Tibial nerve (tissue), 4 donors: ENCODE results near the gene DNM2. TPM values are rescaled to one million over a fixed set of nuclear protein-coding genes. Genes with fewer than 3 reads are reported as not detected.

Experiments
- DNase-seq, 2 donors: peaks; one replicate each; pipeline ENCODE4 v3.0.0-alpha.2; 2019; ENCODE audit warnings: low spot score in 2 of 2
- H3K27ac ChIP-seq, 4 donors: fragments of 200-600 bp; sonication (generic) in 3 of 4; one replicate each; pipeline ENCODE4 v1.5.1; 2017 to 2019; ENCODE audit warnings: mild to moderate bottlenecking in 1 of 4
- H3K27me3 ChIP-seq, 2 donors: fragments of 200-600 bp; sonication (generic) in 1 of 2; one replicate each; pipeline versions ENCODE4 v1.5.1 to v1.6.0; 2017 to 2019
- H3K36me3 ChIP-seq, 3 donors: fragments of 200-600 bp; sonication (generic); one replicate each; pipeline ENCODE4 v1.5.1; 2018 to 2019
- H3K4me1 ChIP-seq, 4 donors: fragments of 200-600 bp; sonication (generic) in 3 of 4; one replicate each; pipeline ENCODE4 v1.5.1; 2017 to 2019
- H3K4me3 ChIP-seq, 4 donors: fragments of 200-600 bp; sonication (generic) in 3 of 4; one replicate each; pipeline ENCODE4 v1.5.1; 2017 to 2019; ENCODE audit warnings: mild to moderate bottlenecking in 1 of 4, moderate library complexity in 1 of 4
- H3K9me3 ChIP-seq, 4 donors: fragments of 200-600 bp; sonication (generic) in 3 of 4; one replicate each; pipeline ENCODE4 v1.5.1; 2017 to 2019
- EP300 ChIP-seq, 2 donors: sonication (generic); formaldehyde crosslinking; IDR thresholded peaks; one replicate each; pipeline ENCODE4 v1.6.1; 2017; ENCODE audit warnings: antibody characterized with exemption in 2 of 2, mild to moderate bottlenecking in 1 of 2
- POLR2A ChIP-seq, 2 donors: fragments of 450-650 bp; IDR thresholded peaks; one replicate each; pipeline ENCODE4 v1.6.1; 2017; ENCODE audit warnings: antibody characterized with exemption in 2 of 2, mild to moderate bottlenecking in 2 of 2, moderate library complexity in 2 of 2
- WGBS, 2 donors: methylation state at CpG; one replicate each; pipeline ENCODE4 v1.1.5; 2018; 5-methylcytosine and 5-hydroxymethylcytosine counted together
- total RNA-seq, 4 donors: library from RNA; depleted of rRNA; stranded (reverse); fragments of >200 nt; gene quantifications; one replicate each; pipeline ENCODE4 v1.1.0, GENCODE V29; 2016
- TF ChIP-seq, protein P1 (sequence below), 5 experiments: fragments of 200-600 bp in 3 of 5; fragments of 450-650 bp in 2 of 5; sonication (generic) in 3 of 5; IDR thresholded peaks; one replicate each; pipeline ENCODE4 v1.5.1; 2016 to 2019; ENCODE audit warnings: antibody characterized with exemption in 5 of 5, mild to moderate bottlenecking in 3 of 5, moderate library complexity in 2 of 5

Gene DNM2
- total RNA-seq, 4 donors from 2014 or later = 99.4 to 220 (median 140) TPM

DNA sequence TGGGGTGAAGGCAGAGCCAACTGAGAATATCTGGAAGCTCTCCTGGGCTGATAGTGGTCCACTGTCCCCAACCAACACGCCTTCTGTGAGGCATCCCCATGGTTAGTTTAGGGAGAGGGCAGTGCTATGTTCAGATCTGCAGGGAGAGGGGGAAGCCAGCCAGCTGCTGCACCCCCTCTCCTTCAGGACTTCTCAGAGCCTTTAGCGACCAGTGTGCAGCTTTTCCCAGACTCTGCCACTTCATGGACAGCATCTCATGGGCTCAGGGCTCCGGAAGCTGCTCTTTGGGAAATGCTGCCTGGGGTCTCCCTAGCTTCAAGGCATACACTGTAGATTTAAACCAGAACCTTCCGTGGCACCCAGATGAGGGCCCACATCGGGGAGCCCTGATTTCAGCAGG, 84.6 kb downstream of the DNM2 start:
- no peak overlapping the region for H3K4me3 ChIP-seq
- no peaks in the 10 kb centered on the region for H3K9me3 ChIP-seq
- no peak overlapping the region for H3K27ac ChIP-seq
- no peaks in the 10 kb centered on the region for H3K4me1 ChIP-seq
- H3K27me3 ChIP-seq = no peaks in the 10 kb centered on the region
- no peak for DNase-seq
- 96 to 100% methylated on average over 4 to 5 of the region's 5 CpGs for WGBS, 2 donors
- H3K36me3 ChIP-seq = peaks cover 0 to 95% (median 47%) of the 10 kb centered on the region in 3 donors
- TF ChIP-seq POLR2A (IDR thresholded peaks at IDR 0.05) (no peak), EP300 (IDR thresholded peaks at IDR 0.05) (no peak)
- TF ChIP-seq, protein P1, sequence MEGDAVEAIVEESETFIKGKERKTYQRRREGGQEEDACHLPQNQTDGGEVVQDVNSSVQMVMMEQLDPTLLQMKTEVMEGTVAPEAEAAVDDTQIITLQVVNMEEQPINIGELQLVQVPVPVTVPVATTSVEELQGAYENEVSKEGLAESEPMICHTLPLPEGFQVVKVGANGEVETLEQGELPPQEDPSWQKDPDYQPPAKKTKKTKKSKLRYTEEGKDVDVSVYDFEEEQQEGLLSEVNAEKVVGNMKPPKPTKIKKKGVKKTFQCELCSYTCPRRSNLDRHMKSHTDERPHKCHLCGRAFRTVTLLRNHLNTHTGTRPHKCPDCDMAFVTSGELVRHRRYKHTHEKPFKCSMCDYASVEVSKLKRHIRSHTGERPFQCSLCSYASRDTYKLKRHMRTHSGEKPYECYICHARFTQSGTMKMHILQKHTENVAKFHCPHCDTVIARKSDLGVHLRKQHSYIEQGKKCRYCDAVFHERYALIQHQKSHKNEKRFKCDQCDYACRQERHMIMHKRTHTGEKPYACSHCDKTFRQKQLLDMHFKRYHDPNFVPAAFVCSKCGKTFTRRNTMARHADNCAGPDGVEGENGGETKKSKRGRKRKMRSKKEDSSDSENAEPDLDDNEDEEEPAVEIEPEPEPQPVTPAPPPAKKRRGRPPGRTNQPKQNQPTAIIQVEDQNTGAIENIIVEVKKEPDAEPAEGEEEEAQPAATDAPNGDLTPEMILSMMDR (IDR thresholded peaks at IDR 0.05) = no peak

DNA sequence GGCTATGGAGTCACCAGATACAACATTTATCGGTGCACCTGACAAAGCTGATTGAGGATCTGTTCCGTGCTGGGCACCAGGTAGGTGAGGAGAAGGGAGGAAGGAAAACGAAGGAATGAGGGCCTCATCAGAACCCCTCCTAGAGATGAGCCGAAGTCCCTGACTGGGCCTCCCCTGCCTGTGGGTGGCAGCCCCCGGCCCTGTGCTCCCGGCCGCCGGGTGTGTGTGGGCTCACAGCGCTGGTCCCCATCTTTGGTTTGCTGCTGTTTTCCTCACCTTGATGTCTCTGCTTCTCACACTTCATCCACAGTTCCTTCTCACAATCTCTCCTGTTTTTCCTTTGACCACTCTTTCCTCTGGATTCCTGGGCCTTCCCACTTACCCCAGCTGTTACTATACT, 85.4 kb downstream of the DNM2 start:
- no peak for TF ChIP-seq POLR2A (IDR thresholded peaks at IDR 0.05)
- TF ChIP-seq EP300 (IDR thresholded peaks at IDR 0.05) = no peak
- TF ChIP-seq, protein P1 (IDR thresholded peaks at IDR 0.05) = no peak
- no peak for DNase-seq
- H3K27ac ChIP-seq = no peak overlapping the region
- H3K9me3 ChIP-seq = no peaks in the 10 kb centered on the region
- no peaks in the 10 kb centered on the region for H3K27me3 ChIP-seq
- 92 to 95% methylated on average over 9 of the region's 9 CpGs for WGBS, 2 donors
- peaks cover 0 to 95% (median 46%) of the 10 kb centered on the region in 3 donors for H3K36me3 ChIP-seq
- H3K4me3 ChIP-seq = no peak overlapping the region
- H3K4me1 ChIP-seq = no peaks in the 10 kb centered on the region

DNA sequence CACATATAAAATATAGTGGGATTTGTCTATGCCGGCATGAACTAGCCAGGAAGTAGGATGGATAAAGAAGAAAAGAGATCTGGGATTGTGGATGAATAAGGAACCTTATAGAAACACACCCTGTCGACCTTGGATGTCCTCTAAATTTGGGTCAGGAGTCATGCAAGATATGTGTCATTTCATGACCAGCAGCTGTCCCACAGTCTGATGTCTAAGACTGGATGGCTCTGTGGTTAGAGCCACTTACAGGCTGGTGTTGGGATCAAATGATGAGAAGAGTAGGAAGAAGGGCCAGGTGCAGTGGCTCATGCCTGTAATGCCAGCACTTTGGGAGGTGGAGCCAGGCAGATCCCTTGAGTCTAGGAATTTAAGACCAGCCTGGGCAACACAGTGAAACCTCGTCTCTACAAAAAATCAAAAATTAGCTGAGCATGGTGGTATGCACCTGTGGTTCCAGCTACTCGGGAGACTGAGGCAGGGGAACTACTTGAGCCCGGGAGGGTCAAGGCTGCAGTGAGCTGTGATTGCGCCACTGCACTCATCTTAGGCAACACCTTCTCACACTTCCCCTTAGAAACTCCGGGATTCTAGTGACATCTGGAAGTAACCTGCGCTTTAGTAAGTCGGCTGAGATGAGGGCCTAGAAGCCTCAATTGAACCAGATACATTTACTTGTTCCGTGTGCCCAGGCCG, 87.3 kb downstream of the DNM2 start:
- peaks cover 0 to 13% (median 4%) of the 10 kb centered on the region in 4 donors for H3K4me1 ChIP-seq
- H3K27me3 ChIP-seq = no peaks in the 10 kb centered on the region
- H3K27ac ChIP-seq = no peak overlapping the region
- DNase-seq = no peak
- TF ChIP-seq, protein P1 (IDR thresholded peaks at IDR 0.05) = no peak
- peak in 1 of 2 donors; percentile 28 for TF ChIP-seq EP300 (IDR thresholded peaks at IDR 0.05)
- H3K4me3 ChIP-seq = no peak overlapping the region
- 87 to 90% methylated on average over 11 of the region's 11 CpGs for WGBS, 2 donors
- H3K9me3 ChIP-seq = no peaks in the 10 kb centered on the region
- peaks cover 0 to 95% (median 42%) of the 10 kb centered on the region in 3 donors for H3K36me3 ChIP-seq

DNA sequence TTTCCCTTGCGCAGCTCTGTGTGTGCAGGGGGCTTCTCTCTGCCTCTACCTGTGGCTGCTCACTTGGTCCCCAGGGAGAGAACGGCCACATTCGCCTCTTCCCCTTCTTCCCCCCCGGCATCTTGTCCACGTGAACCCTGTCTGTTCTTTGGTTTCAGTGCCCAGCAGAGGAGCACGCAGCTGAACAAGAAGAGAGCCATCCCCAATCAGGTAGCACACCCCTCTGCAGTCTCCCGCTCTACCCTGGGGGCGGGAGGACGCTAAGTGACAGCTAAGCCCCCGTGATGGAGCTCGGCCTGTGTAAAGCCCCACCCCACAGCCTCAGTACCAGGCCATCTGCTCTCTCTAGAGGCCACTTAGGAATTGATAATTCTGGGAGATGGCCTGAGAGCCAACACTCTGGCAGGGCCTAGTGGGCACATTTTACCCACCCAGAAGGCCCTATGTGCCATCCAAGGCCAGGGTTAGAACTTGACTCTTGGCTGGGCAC, 87.9 kb downstream of the DNM2 start:
- Histone ChIP-seq H3K4me3 (no peak overlapping the region), H3K27ac (no peak overlapping the region), H3K9me3 (no peaks in the 10 kb centered on the region), H3K27me3 (no peaks in the 10 kb centered on the region), H3K4me1 (peaks cover 0 to 19% (median 4%) of the 10 kb centered on the region in 4 donors), H3K36me3 (peaks cover 0 to 95% (median 36%) of the 10 kb centered on the region in 3 donors)
- no peak for DNase-seq
- 86 to 91% methylated on average over 11 of the region's 11 CpGs for WGBS, 2 donors
- TF ChIP-seq, protein P1 (IDR thresholded peaks at IDR 0.05) = no peak
- TF ChIP-seq EP300 (IDR thresholded peaks at IDR 0.05) (no peak), POLR2A (IDR thresholded peaks at IDR 0.05) (no peak)

DNA sequence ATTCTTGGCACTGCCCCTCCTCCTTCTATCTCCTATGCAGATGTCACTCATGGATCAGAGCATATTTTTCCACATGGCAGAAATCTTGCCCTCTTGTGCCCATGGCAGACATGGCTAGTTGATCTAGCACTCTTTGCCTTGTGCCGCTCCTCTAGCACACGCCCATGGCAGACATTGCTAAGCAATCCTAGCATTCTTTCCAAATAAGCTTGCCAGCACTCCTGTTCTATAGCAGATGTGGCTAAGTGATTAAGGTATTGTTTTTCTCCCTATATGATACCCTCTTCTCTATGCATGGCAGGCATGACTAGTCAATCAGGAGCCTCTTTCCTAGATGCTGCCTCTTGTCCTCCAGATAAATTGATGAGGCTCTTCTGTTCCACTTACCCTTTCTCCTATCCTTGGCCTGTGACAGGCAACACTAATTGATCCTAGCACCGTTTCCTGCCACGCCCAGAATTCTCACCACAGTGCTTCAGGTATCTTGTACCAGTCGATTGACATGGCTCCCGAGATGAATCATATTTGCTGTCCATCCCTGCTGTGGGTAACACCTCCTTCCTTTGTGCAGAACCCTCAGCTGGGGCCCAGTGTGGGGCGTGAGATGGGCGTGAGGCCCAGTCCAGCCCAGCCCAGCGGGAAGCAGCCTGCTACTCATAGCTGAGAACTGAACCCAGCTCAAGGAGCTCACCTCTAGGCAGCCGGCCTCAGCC, 91.2 kb downstream of the DNM2 start:
- peaks cover 0 to 95% (median 11%) of the 10 kb centered on the region in 3 donors for H3K36me3 ChIP-seq
- H3K9me3 ChIP-seq = no peaks in the 10 kb centered on the region
- no peak overlapping the region for H3K4me3 ChIP-seq
- DNase-seq = no peak
- TF ChIP-seq, protein P1 (IDR thresholded peaks at IDR 0.05) = no peak
- TF ChIP-seq EP300 (IDR thresholded peaks at IDR 0.05) (no peak), POLR2A (IDR thresholded peaks at IDR 0.05) (no peak)
- H3K27ac ChIP-seq = peak overlapping the region in 1 of 4 donors; percentile 60
- WGBS, 2 donors = 80 to 84% methylated on average over 9 of the region's 10 CpGs
- H3K4me1 ChIP-seq = peaks cover 0 to 34% (median 6%) of the 10 kb centered on the region in 4 donors
- no peaks in the 10 kb centered on the region for H3K27me3 ChIP-seq
